ENCODE data around the gene DAPP1. TPM values are rescaled to one million over a fixed set of nuclear protein-coding genes. Genes with fewer than 3 reads are reported as not detected.

The DAPP1 gene
- total and polyA plus RNA-seq, 2 of the 8 experiments (the other 6 are each of a cell fraction or from before 2014, with no cell fraction given): not detected

GRCh38 chr4:99807666-99808065 lies 9.0 kb upstream of the DAPP1 start:
- POLR2A ChIA-PET (ENCODE audit: partially characterized antibody): interaction anchor here (1.1 to 1.9 kb wide), 2 partner anchors 77 to 244 kb away, joined by 3 to 8 read pairs; partner anchors contain the start of gene TRMT10A
- CTCF ChIA-PET (ENCODE audit: partially characterized antibody): interaction anchor here (0.6 to 3.5 kb wide), 42 partner anchors 9 to 404 kb away, joined by 3 to 29 read pairs (median 5); partner anchors contain the start of genes C4orf54, DAPP1 and TRMT10A
- WGBS, 2 experiments (ENCODE audit: extremely low coverage in 1 of 2, insufficient coverage in 1 of 2, insufficient read length in 1 of 2, insufficient replicate concordance in 2 of 2, low coverage in 1 of 2, low lambda C conversion rate in 2 of 2, missing lambda C conversion rate in 1 of 2): 80% methylated on average over 4 of the region's 4 CpGs; no CpG with 5 or more reads in 1 of the 2 experiments

More at GRCh38 chr4:99807666-99808065, 9.0 kb upstream of the DAPP1 start:
- Histone ChIP-seq H2AK5ac (ENCODE audit: low read depth, low read length) (no peak overlapping the region), H3K4me1 (replicated peaks in 1 of 4; ENCODE audit: control insufficient read depth in 3 of 4, insufficient read depth in 4 of 4, low read length in 3 of 4) (peaks cover 0 to 2% (median 1%) of the 10 kb centered on the region in 4 experiments; a peak in 1 of 7 replicates), H3K27ac (ENCODE audit: low read depth, low read length) (no peak overlapping the region), H3K4me3 (ENCODE audit: extremely low read depth in 1 of 4, insufficient read depth in 2 of 4, low read depth in 3 of 4, low read length in 4 of 4) (no peak overlapping the region), H2BK120ac (replicated peaks; ENCODE audit: low read depth, low read length) (no peak overlapping the region), H2BK15ac (ENCODE audit: low read length) (no peak overlapping the region), H3K79me1 (ENCODE audit: low read depth, low read length) (no peaks in the 10 kb centered on the region), H3K27me3 (replicated peaks in 1 of 4; ENCODE audit: control insufficient read depth in 3 of 4, extremely low read depth in 1 of 4, insufficient read depth in 3 of 4, low read length in 3 of 4) (no peaks in the 10 kb centered on the region), H3K4me2 (ENCODE audit: insufficient read depth in 1 of 2, low read depth in 2 of 2, low read length in 2 of 2) (no peak overlapping the region), H3K23me2 (ENCODE audit: low read depth, low read length) (no peaks in the 10 kb centered on the region; the same call in 1 of the 2 replicates), H3K9ac (replicated peaks in 1 of 4; ENCODE audit: extremely low read depth in 1 of 4, low read depth in 3 of 4, low read length in 3 of 4) (no peak overlapping the region), H3K79me2 (ENCODE audit: control insufficient read depth in 1 of 2, insufficient read depth in 2 of 2, low read length in 2 of 2) (no peaks in the 10 kb centered on the region), H2BK12ac (ENCODE audit: low read depth, low read length) (no peak overlapping the region), H2BK5ac (ENCODE audit: low read depth, low read length) (no peak overlapping the region), H4K91ac (replicated peaks; ENCODE audit: insufficient read length, low read length) (no peak overlapping the region), H2BK20ac (ENCODE audit: low read length) (no peak overlapping the region), H3K14ac (ENCODE audit: insufficient read length) (no peak overlapping the region), H3K23ac (ENCODE audit: insufficient read length) (no peak overlapping the region), H3K56ac (replicated peaks; ENCODE audit: insufficient read length, low read depth, low read length) (no peak overlapping the region), H4K8ac (ENCODE audit: extremely low read depth, insufficient read depth, low read length) (no peak overlapping the region), H3K36me3 (ENCODE audit: control insufficient read depth in 2 of 4, insufficient read depth in 4 of 4, low read length in 3 of 4) (no peaks in the 10 kb centered on the region), H3K18ac (ENCODE audit: extremely low read depth, low read length) (no peak overlapping the region), H2AFZ (ENCODE audit: low read length) (no peak overlapping the region), H4K20me1 (replicated peaks in 1 of 2; ENCODE audit: control insufficient read depth in 1 of 2, insufficient read depth in 2 of 2, low read length in 2 of 2) (no peaks in the 10 kb centered on the region), H3K4ac (replicated peaks; ENCODE audit: insufficient read length, low read depth, low read length) (no peak overlapping the region), H4K5ac (ENCODE audit: insufficient read length, low read depth, low read length) (no peak overlapping the region), H3K9me3 (ENCODE audit: insufficient read depth in 2 of 2, low read depth in 1 of 2, low read length in 1 of 2) (no peaks in the 10 kb centered on the region)
- DNase-seq (ENCODE audit: low read depth in 1 of 2, low spot score in 2 of 2) (no peak), FAIRE-seq (no peak)
- TF ChIP-seq CHD1 (IDR thresholded peaks at IDR 0.05; ENCODE audit: low read depth, low read length): no peak
- no peak for TF ChIP-seq BRCA1 (IDR thresholded peaks at IDR 0.05; ENCODE audit: low read depth, low read length)
- no peak for TF ChIP-seq SRF (IDR thresholded peaks at IDR 0.05; ENCODE audit: low read depth, low read length)
- TF ChIP-seq RFX5 (IDR thresholded peaks at IDR 0.05; ENCODE audit: borderline replicate concordance, low read depth, low read length): no peak
- TF ChIP-seq CEBPB (IDR thresholded peaks at IDR 0.05; ENCODE audit: low read depth, low read length): no peak
- TF ChIP-seq SUZ12 (IDR thresholded peaks at IDR 0.05; ENCODE audit: low read length): no peak
- no peak for TF ChIP-seq KDM5A (IDR thresholded peaks at IDR 0.05; ENCODE audit: low read length)

All from H1 (cell line).